ENCODE measurements around the gene ZSWIM2. TPM values are rescaled to one million over a fixed set of nuclear protein-coding genes. Genes with fewer than 3 reads are reported as not detected.
"Not testable (repeated sequence)": the region's sequence is repeated elsewhere in the genome, so short reads cannot be mapped to it uniquely, and the experiment has no call there.

Gene ZSWIM2
- total RNA-seq, 1 donor from 2014 or later: not detected

GRCh38 chr2:186862869-186863709 is 14.1 kb upstream of the ZSWIM2 start:
- intact Hi-C loops (cut with DNase I): loop anchor here (2.0 to 10.0 kb wide), 3 partner anchors 442 to 722 kb away; no protein-coding TSS in a partner anchor
- ATAC-seq (peak; percentile 37), DNase-seq (ENCODE audit: missing footprints) (no peak)

- intact Hi-C loops (cut with DNase I): no loop called here
- ATAC-seq: no peak
- no peak for DNase-seq (ENCODE audit: missing footprints)
Measured at GRCh38 chr2:186855216-186855615, 6.2 kb upstream of the ZSWIM2 start.

GRCh38 chr2:186853951-186854350 is 5.0 kb upstream of the ZSWIM2 start:
- ATAC-seq: no peak
- intact Hi-C loops (cut with DNase I): no loop called here
- DNase-seq (ENCODE audit: missing footprints): no peak

GRCh38 chr2:186852508-186852907 is 3.5 kb upstream of the ZSWIM2 start:
- no peak for ATAC-seq

GRCh38 chr2:186842373-186842772 is 6.6 kb downstream of the ZSWIM2 start:
- intact Hi-C loops (cut with DNase I): no loop called here
- DNase-seq (ENCODE audit: missing footprints) (no peak), ATAC-seq (no peak)

More at GRCh38 chr2:186852508-186852907, 3.5 kb upstream of the ZSWIM2 start:
- intact Hi-C loops (cut with DNase I): no loop called here
- DNase-seq (ENCODE audit: missing footprints): no peak

- ATAC-seq (no peak), DNase-seq (ENCODE audit: missing footprints) (no peak)
- intact Hi-C loops (cut with DNase I): no loop called here
Measured at GRCh38 chr2:186841940-186842339, 7.0 kb downstream of the ZSWIM2 start.

GRCh38 chr2:186835628-186836027 is 13.3 kb downstream of the ZSWIM2 start:
- intact Hi-C loops (cut with DNase I): no loop called here

GRCh38 chr2:186827862-186828492 is 21.0 kb downstream of the ZSWIM2 start:
- intact Hi-C loops (cut with DNase I): no loop called here
- no peak for ATAC-seq

More at GRCh38 chr2:186835628-186836027, 13.3 kb downstream of the ZSWIM2 start:
- ATAC-seq (no peak), DNase-seq (ENCODE audit: missing footprints) (no peak)

GRCh38 chr2:186827411-186827810 is 21.6 kb downstream of the ZSWIM2 start:
- intact Hi-C loops (cut with DNase I): no loop called here

More at GRCh38 chr2:186827862-186828492, 21.0 kb downstream of the ZSWIM2 start:
- DNase-seq (ENCODE audit: missing footprints): no peak

GRCh38 chr2:186822323-186822722 is 26.6 kb downstream of the ZSWIM2 start:
- DNase-seq (ENCODE audit: missing footprints): no peak
- no peak for ATAC-seq
- intact Hi-C loops (cut with DNase I): no loop called here

More at GRCh38 chr2:186827411-186827810, 21.6 kb downstream of the ZSWIM2 start:
- no peak for DNase-seq (ENCODE audit: missing footprints)
- ATAC-seq: no peak

- DNase-seq (ENCODE audit: missing footprints) (no peak), ATAC-seq (no peak)
- intact Hi-C loops (cut with DNase I): no loop called here
Measured at GRCh38 chr2:186820303-186820702, 28.7 kb downstream of the ZSWIM2 start.

- DNase-seq (ENCODE audit: missing footprints); ATAC-seq; intact Hi-C loops (cut with DNase I): not testable (repeated sequence)
Measured at GRCh38 chr2:186811760-186812159, 37.2 kb downstream of the ZSWIM2 start.

GRCh38 chr2:186806591-186806990 is 42.4 kb downstream of the ZSWIM2 start:
- DNase-seq (ENCODE audit: missing footprints) (no peak), ATAC-seq (no peak)
- intact Hi-C loops (cut with DNase I): no loop called here

GRCh38 chr2:186798604-186799003 is 50.4 kb downstream of the ZSWIM2 start:
- intact Hi-C loops (cut with DNase I); DNase-seq (ENCODE audit: missing footprints): not testable (repeated sequence)

GRCh38 chr2:186784930-186785329 is 64.0 kb downstream of the ZSWIM2 start:
- intact Hi-C loops (cut with DNase I): no loop called here
- DNase-seq (ENCODE audit: missing footprints) (no peak), ATAC-seq (no peak)

More at GRCh38 chr2:186798604-186799003, 50.4 kb downstream of the ZSWIM2 start:
- ATAC-seq: not testable (repeated sequence)

- no peak for DNase-seq (ENCODE audit: missing footprints)
- ATAC-seq: no peak
- intact Hi-C loops (cut with DNase I): no loop called here
Measured at GRCh38 chr2:186783254-186783653, 65.7 kb downstream of the ZSWIM2 start.

- intact Hi-C loops (cut with DNase I): no loop called here
- ATAC-seq (no peak), DNase-seq (ENCODE audit: missing footprints) (no peak)
Measured at GRCh38 chr2:186780701-186781316, 68.2 kb downstream of the ZSWIM2 start.

Measured in Right ventricle myocardium inferior (tissue), 1 donor.